NCI-H748 treated with DMSO at 0.1 percent for 48 hours (cell line): ENCODE data around the gene THBS3.
"Not testable (repeated sequence)": the region's sequence is repeated elsewhere in the genome, so short reads cannot be mapped to it uniquely, and the experiment has no call there.

ENCODE experiments used
- DNase-seq: peaks from one replicate; lab custom pipeline; 2025; lab: John Stamatoyannopoulos, UW

The THBS3 gene

GRCh38 chr1:155233502-155233901 lies 25.8 kb upstream of the THBS3 start:
- not testable (repeated sequence) for DNase-seq

GRCh38 chr1:155232001-155232978 lies 24.6 kb upstream of the THBS3 start:
- not testable (repeated sequence) for DNase-seq

GRCh38 chr1:155231302-155231701 lies 23.6 kb upstream of the THBS3 start:
- not testable (repeated sequence) for DNase-seq

GRCh38 chr1:155228096-155228427 lies 20.4 kb upstream of the THBS3 start:
- no peak for DNase-seq

- DNase-seq = peak; percentile 100
Measured at GRCh38 chr1:155227261-155228095, 19.8 kb upstream of the THBS3 start.

- DNase-seq = peak; percentile 88
Measured at GRCh38 chr1:155226910-155227260, 19.2 kb upstream of the THBS3 start.

GRCh38 chr1:155226188-155226909 lies 18.7 kb upstream of the THBS3 start:
- DNase-seq = peak; percentile 95

- not testable (repeated sequence) for DNase-seq
Measured at GRCh38 chr1:155225404-155225759, 17.7 kb upstream of the THBS3 start.

GRCh38 chr1:155223047-155223446 lies 15.3 kb upstream of the THBS3 start:
- DNase-seq = no peak

- not testable (repeated sequence) for DNase-seq
Measured at GRCh38 chr1:155220211-155220965, 12.7 kb upstream of the THBS3 start.

- peak; percentile 6 for DNase-seq
Measured at GRCh38 chr1:155219592-155220031, 11.9 kb upstream of the THBS3 start.

- DNase-seq = peak; percentile 60
Measured at GRCh38 chr1:155218854-155219591, 11.3 kb upstream of the THBS3 start.

- not testable (repeated sequence) for DNase-seq
Measured at GRCh38 chr1:155214702-155215101, 7.0 kb upstream of the THBS3 start.

GRCh38 chr1:155212051-155212440 lies 4.3 kb upstream of the THBS3 start:
- DNase-seq = not testable (repeated sequence)

- not testable (repeated sequence) for DNase-seq
Measured at GRCh38 chr1:155211381-155212050, 3.8 kb upstream of the THBS3 start.

- no peak for DNase-seq
Measured at GRCh38 chr1:155210314-155211104, 2.8 kb upstream of the THBS3 start.

GRCh38 chr1:155209312-155209721 lies 1.6 kb upstream of the THBS3 start:
- no peak for DNase-seq

- peak; percentile 71 for DNase-seq
Measured at GRCh38 chr1:155208541-155209311, 1.0 kb upstream of the THBS3 start, which contains the start of gene MTX1. MTX1 (plus strand) TSS chr1:155208695; CDS start chr1:155208805, 110 bp downstream.
